Breast epithelium (tissue), 4 donors: ENCODE measurements around the gene APBB2. TPM values are rescaled to one million over a fixed set of nuclear protein-coding genes. Genes with fewer than 3 reads are reported as not detected.
"Not testable (repeated sequence)": the region's sequence is repeated elsewhere in the genome, so short reads cannot be mapped to it uniquely, and the experiment has no call there.

ENCODE experiments used
- DNase-seq, 2 donors: peaks; one replicate each; pipeline ENCODE4 v3.0.0-alpha.2; 2019; ENCODE audit warnings: low spot score in 2 of 2
- H3K27ac ChIP-seq, 2 donors: fragments of 200-600 bp; sonication (generic) in 1 of 2; one replicate each; pipeline ENCODE4 v1.5.1; 2016 to 2019; ENCODE audit warnings: mild to moderate bottlenecking in 1 of 2
- H3K27me3 ChIP-seq, 2 donors: fragments of 200-600 bp; sonication (generic) in 1 of 2; one replicate each; pipeline versions ENCODE4 v1.5.1 to v1.6.0; 2017 to 2019; ENCODE audit warnings: control low read depth in 1 of 2, mild to moderate bottlenecking in 1 of 2
- H3K36me3 ChIP-seq: fragments of 200-600 bp; one replicate; pipeline ENCODE4 v1.5.1; 2019
- H3K4me1 ChIP-seq, 2 donors: fragments of 200-600 bp; sonication (generic); one replicate each; pipeline ENCODE4 v1.5.1; 2016 to 2019; ENCODE audit warnings: control low read depth in 1 of 2
- H3K4me3 ChIP-seq, 3 donors: fragments of 200-600 bp; sonication (generic); 1 replicate in 2 of 3; 2 replicates in 1 of 3; pipeline ENCODE4 v1.5.1; 2016 to 2019; ENCODE audit warnings: mild to moderate bottlenecking in 3 of 3, moderate library complexity in 2 of 3
- H3K9me3 ChIP-seq, 2 donors: fragments of 200-600 bp; sonication (generic) in 1 of 2; one replicate each; pipeline ENCODE4 v1.5.1; 2016 to 2019; ENCODE audit warnings: control low read depth in 1 of 2
- POLR2A ChIP-seq: fragments of 450-650 bp; IDR thresholded peaks from one replicate; pipeline ENCODE4 v1.6.1; 2016; ENCODE audit warnings: antibody characterized with exemption, mild to moderate bottlenecking, moderate library complexity
- POLR2AphosphoS5 ChIP-seq, 3 donors: sonication (generic); formaldehyde crosslinking; IDR thresholded peaks; one replicate each; pipeline ENCODE4 v1.6.1; 2017; ENCODE audit warnings: antibody characterized with exemption in 3 of 3
- intact Hi-C: fragments of 100-400 bp; cut with DNase I; formaldehyde crosslinking; loops from one replicate; pipeline ENCODE4 v1.15.1; 2023; ENCODE audit warnings: low total_unique reads
- total RNA-seq, 3 donors: library from RNA; depleted of rRNA; stranded (reverse); fragments of >200 nt; gene quantifications; one replicate each; pipeline ENCODE4 v1.1.0, GENCODE V29; 2016
- TF ChIP-seq, protein P1 (sequence below), 3 donors: fragments of 450-650 bp; IDR thresholded peaks; one replicate each; pipeline ENCODE4 v1.5.1; 2016 to 2017; ENCODE audit warnings: antibody characterized with exemption in 3 of 3, mild to moderate bottlenecking in 3 of 3, moderate library complexity in 3 of 3

APBB2 gene
- total RNA-seq, 3 donors from 2014 or later = 87.4 to 192 (median 153) TPM

- no peaks in the 10 kb centered on the region for H3K4me1 ChIP-seq
- TF ChIP-seq, protein P1, sequence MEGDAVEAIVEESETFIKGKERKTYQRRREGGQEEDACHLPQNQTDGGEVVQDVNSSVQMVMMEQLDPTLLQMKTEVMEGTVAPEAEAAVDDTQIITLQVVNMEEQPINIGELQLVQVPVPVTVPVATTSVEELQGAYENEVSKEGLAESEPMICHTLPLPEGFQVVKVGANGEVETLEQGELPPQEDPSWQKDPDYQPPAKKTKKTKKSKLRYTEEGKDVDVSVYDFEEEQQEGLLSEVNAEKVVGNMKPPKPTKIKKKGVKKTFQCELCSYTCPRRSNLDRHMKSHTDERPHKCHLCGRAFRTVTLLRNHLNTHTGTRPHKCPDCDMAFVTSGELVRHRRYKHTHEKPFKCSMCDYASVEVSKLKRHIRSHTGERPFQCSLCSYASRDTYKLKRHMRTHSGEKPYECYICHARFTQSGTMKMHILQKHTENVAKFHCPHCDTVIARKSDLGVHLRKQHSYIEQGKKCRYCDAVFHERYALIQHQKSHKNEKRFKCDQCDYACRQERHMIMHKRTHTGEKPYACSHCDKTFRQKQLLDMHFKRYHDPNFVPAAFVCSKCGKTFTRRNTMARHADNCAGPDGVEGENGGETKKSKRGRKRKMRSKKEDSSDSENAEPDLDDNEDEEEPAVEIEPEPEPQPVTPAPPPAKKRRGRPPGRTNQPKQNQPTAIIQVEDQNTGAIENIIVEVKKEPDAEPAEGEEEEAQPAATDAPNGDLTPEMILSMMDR (IDR thresholded peaks at IDR 0.05) = no peak
- no peak for TF ChIP-seq POLR2AphosphoS5 (IDR thresholded peaks at IDR 0.05)
- no peak for TF ChIP-seq POLR2A
- H3K9me3 ChIP-seq = no peaks in the 10 kb centered on the region
- intact Hi-C loops = no loop called here
- no peak overlapping the region for H3K4me3 ChIP-seq
- no peak overlapping the region for H3K27ac ChIP-seq
- H3K36me3 ChIP-seq = no peaks in the 10 kb centered on the region
- no peaks in the 10 kb centered on the region for H3K27me3 ChIP-seq
- DNase-seq = no peak
Observed at GRCh38 chr4:41000356-41000755, 214.0 kb downstream of the APBB2 start.

GRCh38 chr4:40998675-40999358 lies 215.5 kb downstream of the APBB2 start:
- H3K4me1 ChIP-seq = no peaks in the 10 kb centered on the region
- no peaks in the 10 kb centered on the region for H3K36me3 ChIP-seq
- H3K27me3 ChIP-seq = no peaks in the 10 kb centered on the region
- no peak for DNase-seq
- no peak overlapping the region for H3K27ac ChIP-seq
- TF ChIP-seq POLR2AphosphoS5 (IDR thresholded peaks at IDR 0.05) (peak in 1 of 3 donors; percentile 26), POLR2A (no peak)
- TF ChIP-seq, protein P1 (IDR thresholded peaks at IDR 0.05) = no peak
- intact Hi-C loops = no loop called here
- no peak overlapping the region for H3K4me3 ChIP-seq
- no peaks in the 10 kb centered on the region for H3K9me3 ChIP-seq

DNA sequence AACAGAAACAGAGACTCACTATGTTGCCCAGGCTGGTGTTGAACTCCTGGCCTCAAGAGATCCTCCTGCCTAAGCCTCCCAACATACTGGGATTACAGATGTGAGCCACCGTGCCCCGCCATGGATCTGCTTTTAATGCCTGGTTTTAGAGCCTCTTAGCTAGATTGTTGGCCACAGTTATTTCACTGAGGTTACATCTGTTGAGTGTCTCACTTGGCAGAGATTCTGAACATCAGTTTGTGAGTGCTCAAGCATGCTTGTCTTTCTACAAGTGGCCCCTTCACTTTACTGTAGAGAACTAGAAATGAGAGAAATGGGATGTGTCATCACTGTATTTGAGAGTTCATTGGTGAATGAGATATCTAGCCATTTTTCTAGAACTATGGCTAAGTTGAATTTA lies 218.5 kb downstream of the APBB2 start:
- Histone ChIP-seq H3K4me1 (no peaks in the 10 kb centered on the region), H3K27me3 (no peaks in the 10 kb centered on the region), H3K9me3 (no peaks in the 10 kb centered on the region), H3K4me3 (no peak overlapping the region), H3K27ac (no peak overlapping the region), H3K36me3 (no peaks in the 10 kb centered on the region)
- intact Hi-C loops = no loop called here
- DNase-seq = no peak
- TF ChIP-seq POLR2AphosphoS5 (IDR thresholded peaks at IDR 0.05) = no peak
- TF ChIP-seq, protein P1 (IDR thresholded peaks at IDR 0.05) = no peak
- no peak for TF ChIP-seq POLR2A

DNA sequence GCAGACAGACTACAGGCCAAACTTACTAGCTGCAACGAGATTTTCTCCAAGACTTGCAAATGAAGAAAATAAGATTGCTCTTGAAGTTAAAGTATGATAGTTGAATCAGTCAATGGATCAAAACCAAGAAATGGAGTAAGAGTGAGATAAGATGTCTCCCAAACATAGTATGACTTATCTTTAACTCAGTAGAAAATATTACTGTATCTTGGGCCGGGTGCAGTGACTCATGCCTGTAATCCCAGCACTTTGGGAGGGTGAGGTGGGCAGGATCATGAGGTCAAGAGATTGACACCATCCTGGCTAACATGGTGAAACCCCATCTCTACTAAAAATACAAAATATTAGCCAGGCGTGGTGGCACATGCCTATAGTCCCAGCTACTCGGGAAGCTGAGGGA lies 220.0 kb downstream of the APBB2 start:
- intact Hi-C loops = not testable (repeated sequence)

GRCh38 chr4:40993296-40993693 lies 221.0 kb downstream of the APBB2 start:
- H3K9me3 ChIP-seq, DNase-seq, H3K4me1 ChIP-seq, H3K27ac ChIP-seq, H3K36me3 ChIP-seq, H3K27me3 ChIP-seq, intact Hi-C loops, H3K4me3 ChIP-seq: not testable (repeated sequence)

More for the DNA sequence above, 220.0 kb downstream of the APBB2 start:
- H3K36me3 ChIP-seq, H3K9me3 ChIP-seq, H3K27ac ChIP-seq, H3K4me1 ChIP-seq, H3K4me3 ChIP-seq, DNase-seq, H3K27me3 ChIP-seq: not testable (repeated sequence)

DNA sequence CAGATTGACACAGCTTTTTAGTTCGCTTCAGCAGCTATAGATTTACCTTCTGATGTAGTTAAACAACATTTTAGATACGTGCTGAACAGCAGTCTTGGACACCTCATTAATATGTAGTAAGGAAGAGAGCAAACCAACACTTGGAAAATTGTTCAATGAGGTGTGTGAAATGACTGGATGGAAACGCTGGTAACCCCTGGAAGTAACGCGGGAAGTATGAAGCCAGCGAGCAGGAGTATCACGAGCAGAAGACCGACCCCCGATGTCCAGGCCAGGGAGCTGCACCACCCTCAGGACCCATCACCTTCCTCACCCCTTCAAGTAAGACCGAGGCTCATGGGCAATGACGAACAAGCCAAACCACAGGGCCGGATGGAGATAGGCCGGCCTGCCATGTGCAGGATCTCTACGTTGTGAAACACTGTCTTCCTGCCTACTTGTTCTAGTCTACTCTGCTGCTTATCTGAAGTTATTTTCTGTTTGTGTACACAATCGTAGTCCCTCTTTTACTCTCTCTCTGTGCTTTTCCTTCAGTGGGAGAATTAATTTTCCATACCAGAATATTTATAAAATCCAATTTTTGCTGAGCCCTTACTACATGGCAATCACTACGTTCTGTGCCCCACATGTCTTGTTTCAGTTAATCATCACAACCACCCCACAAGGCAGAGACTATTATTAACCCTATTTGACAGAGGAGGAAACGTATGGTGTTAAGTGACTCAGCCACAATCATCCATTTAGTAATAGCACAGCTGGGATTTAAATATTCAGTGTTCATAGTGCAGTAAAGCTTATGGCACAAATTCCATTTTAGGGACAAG lies 221.7 kb downstream of the APBB2 start:
- intact Hi-C loops = no loop called here
- no peak overlapping the region for H3K27ac ChIP-seq
- no peaks in the 10 kb centered on the region for H3K4me1 ChIP-seq

More for the DNA sequence above, 221.7 kb downstream of the APBB2 start:
- H3K36me3 ChIP-seq = no peaks in the 10 kb centered on the region
- no peak for DNase-seq
- TF ChIP-seq POLR2AphosphoS5 (IDR thresholded peaks at IDR 0.05) (no peak), POLR2A (no peak)
- TF ChIP-seq, protein P1 (IDR thresholded peaks at IDR 0.05) = no peak
- no peaks in the 10 kb centered on the region for H3K9me3 ChIP-seq
- H3K4me3 ChIP-seq = no peak overlapping the region
- no peaks in the 10 kb centered on the region for H3K27me3 ChIP-seq
